ENCODE measurements around the gene CCNL1. TPM values are rescaled to one million over a fixed set of nuclear protein-coding genes. Genes with fewer than 3 reads are reported as not detected.

CCNL1 gene
- total and polyA plus RNA-seq, 2 experiments from 2014 or later, result 77.5 to 97.7 TPM

GRCh38 chr3:157151151-157151550, 8.8 kb downstream of the CCNL1 start:
- Histone ChIP-seq H3K27ac (no peak overlapping the region), H2AFZ (no peak overlapping the region), H3K79me2 (ENCODE audit: insufficient read depth) (peaks cover 71% of the 10 kb centered on the region), H3K4me2 (ENCODE audit: unreplicated experiment) (no peak overlapping the region), H3K9ac (no peak overlapping the region), H3K4me1 (ENCODE audit: insufficient read depth) (peaks cover 27% of the 10 kb centered on the region), H4K20me1 (ENCODE audit: insufficient read depth) (peaks cover 17% of the 10 kb centered on the region), H3K9me2 (ENCODE audit: insufficient read depth) (no peaks in the 10 kb centered on the region), H3K4me3 (no peak overlapping the region), H3K27me3 (replicated peaks; ENCODE audit: insufficient read depth) (no peaks in the 10 kb centered on the region), H3K9me3 (ENCODE audit: low read depth) (no peaks in the 10 kb centered on the region), H3F3A (ENCODE audit: insufficient read depth) (peaks cover 92% of the 10 kb centered on the region), H3K36me3 (ENCODE audit: low read depth) (peaks cover 100% of the 10 kb centered on the region)
- no peak for TF ChIP-seq EZH2phosphoT487 (IDR thresholded peaks at IDR 0.05; ENCODE audit: insufficient read depth, low read depth)
- TF ChIP-seq EZH2 (IDR thresholded peaks at IDR 0.05; ENCODE audit: insufficient read depth, poor library complexity, severe bottlenecking), result no peak
- DNase-seq, result no peak
- in situ Hi-C loops (cut with MboI), result no loop called here
- WGBS, 2 experiments (ENCODE audit: low coverage in 1 of 2, low lambda C conversion rate in 2 of 2, missing lambda C conversion rate in 2 of 2), result 100% methylated on average over 1 of the region's 1 CpG

- H3K4me2 ChIP-seq (ENCODE audit: unreplicated experiment), result no peak overlapping the region
- no peaks in the 10 kb centered on the region for H3K9me2 ChIP-seq (ENCODE audit: insufficient read depth)
- WGBS, 2 experiments (ENCODE audit: low coverage in 1 of 2, low lambda C conversion rate in 2 of 2, missing lambda C conversion rate in 2 of 2), result 96 to 97% methylated on average over 5 of the region's 5 CpGs
- H3K4me3 ChIP-seq, result no peak overlapping the region
- peaks cover 99% of the 10 kb centered on the region for H3K36me3 ChIP-seq (ENCODE audit: low read depth)
- H3F3A ChIP-seq (ENCODE audit: insufficient read depth), result peaks cover 96% of the 10 kb centered on the region
- H3K79me2 ChIP-seq (ENCODE audit: insufficient read depth), result peaks cover 52% of the 10 kb centered on the region
- no peaks in the 10 kb centered on the region for H3K9me3 ChIP-seq (ENCODE audit: low read depth)
- H3K9ac ChIP-seq, result no peak overlapping the region
- H4K20me1 ChIP-seq (ENCODE audit: insufficient read depth), result peaks cover 1% of the 10 kb centered on the region; the same call in 1 of the 2 replicates
- no peaks in the 10 kb centered on the region for H3K27me3 ChIP-seq (replicated peaks; ENCODE audit: insufficient read depth)
- in situ Hi-C loops (cut with MboI), result loop anchor here (25.0 kb wide), 1 partner anchor 987 kb away; no protein-coding TSS in a partner anchor
- H3K27ac ChIP-seq, result no peak overlapping the region
- H3K4me1 ChIP-seq (ENCODE audit: insufficient read depth), result peaks cover 16% of the 10 kb centered on the region; the same call in 1 of the 2 replicates
- H2AFZ ChIP-seq, result no peak overlapping the region
- no peak for TF ChIP-seq EZH2 (IDR thresholded peaks at IDR 0.05; ENCODE audit: insufficient read depth, poor library complexity, severe bottlenecking)
- no peak for TF ChIP-seq EZH2phosphoT487 (IDR thresholded peaks at IDR 0.05; ENCODE audit: insufficient read depth, low read depth)
- DNase-seq, result no peak
Observed at GRCh38 chr3:157149136-157149696, 10.7 kb downstream of the CCNL1 start.

- Histone ChIP-seq H3K79me2 (ENCODE audit: insufficient read depth) (peaks cover 43% of the 10 kb centered on the region), H3K9ac (no peak overlapping the region), H4K20me1 (ENCODE audit: insufficient read depth) (no peaks in the 10 kb centered on the region; the same call in 1 of the 2 replicates), H2AFZ (no peak overlapping the region), H3K27ac (no peak overlapping the region), H3K4me2 (ENCODE audit: unreplicated experiment) (no peak overlapping the region), H3K9me2 (ENCODE audit: insufficient read depth) (no peaks in the 10 kb centered on the region), H3K36me3 (ENCODE audit: low read depth) (peaks cover 96% of the 10 kb centered on the region), H3K4me1 (ENCODE audit: insufficient read depth) (peaks cover 11% of the 10 kb centered on the region; the same call in 1 of the 2 replicates), H3K4me3 (no peak overlapping the region), H3K9me3 (ENCODE audit: low read depth) (no peaks in the 10 kb centered on the region), H3K27me3 (replicated peaks; ENCODE audit: insufficient read depth) (no peaks in the 10 kb centered on the region), H3F3A (ENCODE audit: insufficient read depth) (peaks cover 97% of the 10 kb centered on the region)
- in situ Hi-C loops (cut with MboI), result loop anchor here (25.0 kb wide), 1 partner anchor 986 kb away; no protein-coding TSS in a partner anchor
- no peak for DNase-seq
- no peak for TF ChIP-seq EZH2 (IDR thresholded peaks at IDR 0.05; ENCODE audit: insufficient read depth, poor library complexity, severe bottlenecking)
- TF ChIP-seq EZH2phosphoT487 (IDR thresholded peaks at IDR 0.05; ENCODE audit: insufficient read depth, low read depth), result no peak
- WGBS, 2 experiments (ENCODE audit: low coverage in 1 of 2, low lambda C conversion rate in 2 of 2, missing lambda C conversion rate in 2 of 2), result 95 to 96% methylated on average over 15 of the region's 15 CpGs
Observed at GRCh38 chr3:157148196-157148889, 11.6 kb downstream of the CCNL1 start.

- H3K79me2 ChIP-seq (ENCODE audit: insufficient read depth), result peaks cover 32% of the 10 kb centered on the region
- H3F3A ChIP-seq (ENCODE audit: insufficient read depth), result peaks cover 97% of the 10 kb centered on the region
- no peak overlapping the region for H3K4me2 ChIP-seq (ENCODE audit: unreplicated experiment)
- peaks cover 9% of the 10 kb centered on the region; the same call in 1 of the 2 replicates for H3K4me1 ChIP-seq (ENCODE audit: insufficient read depth)
- H3K4me3 ChIP-seq, result no peak overlapping the region
- no peaks in the 10 kb centered on the region for H3K9me2 ChIP-seq (ENCODE audit: insufficient read depth)
- H4K20me1 ChIP-seq (ENCODE audit: insufficient read depth), result no peaks in the 10 kb centered on the region
- no peak overlapping the region for H3K27ac ChIP-seq
- no peaks in the 10 kb centered on the region for H3K27me3 ChIP-seq (replicated peaks; ENCODE audit: insufficient read depth)
- TF ChIP-seq EZH2phosphoT487 (IDR thresholded peaks at IDR 0.05; ENCODE audit: insufficient read depth, low read depth) (no peak), EZH2 (IDR thresholded peaks at IDR 0.05; ENCODE audit: insufficient read depth, poor library complexity, severe bottlenecking) (no peak)
- H2AFZ ChIP-seq, result no peak overlapping the region
- 90% methylated on average over 5 of the region's 5 CpGs for WGBS, 2 experiments (ENCODE audit: low coverage in 1 of 2, low lambda C conversion rate in 2 of 2, missing lambda C conversion rate in 2 of 2)
- DNase-seq, result no peak
- in situ Hi-C loops (cut with MboI), result loop anchor here (25.0 kb wide), 1 partner anchor 985 kb away; no protein-coding TSS in a partner anchor
- no peaks in the 10 kb centered on the region for H3K9me3 ChIP-seq (ENCODE audit: low read depth)
- H3K9ac ChIP-seq, result no peak overlapping the region
- H3K36me3 ChIP-seq (ENCODE audit: low read depth), result peaks cover 87% of the 10 kb centered on the region
Observed at GRCh38 chr3:157147099-157147803, 12.7 kb downstream of the CCNL1 start.

Data from GM23248 (cell line).